HL-60/S4 treated with retinoic acid at 250 ng/mL for 4 days and 3 days (cell line): ENCODE measurements around the gene CFAP206.
"Not testable (repeated sequence)": the region's sequence is repeated elsewhere in the genome, so short reads cannot be mapped to it uniquely, and the experiment has no call there.

Experiments used
- in situ Hi-C: fragments of 300-500 bp; cut with MboI; formaldehyde crosslinking; loops from 2 replicates; pipeline ENCODE4 v1.7.0; 2022; ENCODE audit warnings: low sequenced_read_pairs

Gene CFAP206

GRCh38 chr6:87419266-87419665 is 11.5 kb downstream of the CFAP206 start:
- in situ Hi-C loops = no loop called here

DNA sequence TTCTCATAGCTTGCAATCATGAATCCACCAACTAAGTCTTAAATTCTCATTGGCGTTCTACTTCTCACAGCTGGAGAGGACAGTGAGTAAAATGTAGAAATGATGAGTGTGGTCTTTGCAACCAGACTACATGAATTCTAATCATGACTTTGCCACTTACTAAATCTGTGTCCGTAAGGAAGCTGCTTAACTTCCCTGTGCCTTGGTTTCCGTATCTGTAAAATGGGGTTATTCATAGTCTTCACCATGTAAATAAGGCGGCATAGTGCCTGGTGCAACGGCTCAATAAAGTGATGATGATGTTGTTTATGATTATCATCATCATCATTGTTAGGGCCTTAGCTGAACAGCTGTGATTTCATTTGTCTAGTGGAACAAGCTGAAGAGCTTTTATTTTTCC is 12.6 kb downstream of the CFAP206 start:
- in situ Hi-C loops = no loop called here

DNA sequence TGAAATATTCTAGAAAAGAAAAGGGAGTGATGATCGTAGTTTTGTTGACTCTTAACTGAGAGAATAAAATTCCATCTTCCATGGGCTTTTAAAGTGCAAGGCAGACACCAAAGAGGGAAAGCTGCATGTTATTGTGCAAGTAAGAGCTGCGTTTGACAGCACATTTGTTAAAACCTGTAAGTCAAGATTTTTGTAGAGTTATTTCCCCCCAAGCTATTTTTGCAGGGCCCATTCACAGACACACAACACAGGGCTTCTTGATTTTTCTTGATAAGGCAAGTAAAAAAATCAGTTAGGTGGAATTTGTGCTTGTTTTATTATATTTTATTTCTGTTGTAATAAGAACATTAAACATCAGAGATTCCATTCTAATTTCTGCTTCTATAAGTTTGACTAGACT is 13.8 kb downstream of the CFAP206 start:
- in situ Hi-C loops = no loop called here

DNA sequence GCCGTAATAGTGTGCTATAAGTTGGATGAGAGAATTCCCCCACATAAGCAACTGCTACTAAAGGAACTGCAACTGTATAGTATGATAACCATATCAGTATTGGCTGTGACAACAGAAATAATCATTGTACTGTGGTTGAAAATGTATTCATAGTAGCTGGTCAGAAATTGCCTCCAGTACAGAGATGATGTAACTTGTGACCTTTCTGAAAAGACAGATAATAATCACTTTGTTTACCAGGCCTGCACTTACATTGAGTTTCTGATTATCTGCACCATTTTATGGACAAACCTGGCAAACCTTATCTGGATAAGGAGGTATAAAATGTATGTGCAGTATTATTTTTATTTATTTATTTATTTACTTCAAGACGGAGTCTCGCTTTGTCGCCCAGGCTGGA is 19.0 kb downstream of the CFAP206 start:
- in situ Hi-C loops = no loop called here

GRCh38 chr6:87430499-87430898 is 22.7 kb downstream of the CFAP206 start:
- in situ Hi-C loops = no loop called here

GRCh38 chr6:87431263-87431662 is 23.5 kb downstream of the CFAP206 start:
- in situ Hi-C loops = no loop called here

- in situ Hi-C loops = no loop called here
These were observed 28.7 kb downstream of the CFAP206 start for GRCh38 chr6:87436435-87436834.

- in situ Hi-C loops = no loop called here
These were observed 33.9 kb downstream of the CFAP206 start for GRCh38 chr6:87441711-87442110.

DNA sequence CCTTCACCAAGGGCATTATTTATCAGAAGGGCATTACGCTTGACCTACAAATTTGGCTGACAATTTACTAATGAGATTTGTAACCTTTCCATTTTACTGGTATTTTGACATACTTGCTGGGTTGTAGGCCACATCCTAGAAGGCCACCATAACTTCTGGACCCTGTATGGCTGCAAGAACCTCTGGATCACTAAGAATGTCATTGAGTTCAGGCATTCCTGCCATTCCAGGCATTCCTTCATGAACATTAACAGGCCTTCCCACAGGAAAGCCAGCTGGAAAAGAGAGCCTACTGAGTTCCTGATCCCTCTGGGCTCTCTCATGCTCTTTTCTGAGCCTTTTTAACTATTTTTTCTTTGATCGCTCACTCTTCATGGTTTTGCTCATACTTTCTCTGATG is 36.6 kb downstream of the CFAP206 start:
- in situ Hi-C loops = no loop called here

DNA sequence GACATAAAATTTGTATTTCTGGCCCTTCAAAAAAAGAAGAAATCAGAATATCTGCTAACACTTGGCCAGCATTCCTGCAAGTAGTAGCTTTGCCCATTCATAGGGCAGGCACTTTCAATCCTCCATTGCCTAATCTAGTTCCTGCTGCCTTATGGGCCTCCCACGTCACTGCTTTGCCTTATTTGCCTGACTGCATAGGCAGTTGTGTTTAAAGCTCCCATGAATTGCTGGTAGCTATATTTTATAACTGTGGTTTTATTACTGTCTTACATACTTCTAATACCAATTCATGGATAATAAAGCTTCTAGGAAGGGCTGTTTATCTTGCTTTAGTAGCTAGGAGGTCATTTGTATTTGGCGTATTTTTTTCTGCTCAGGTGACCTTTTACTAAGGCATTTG is 57.3 kb downstream of the CFAP206 start:
- in situ Hi-C loops = no loop called here

DNA sequence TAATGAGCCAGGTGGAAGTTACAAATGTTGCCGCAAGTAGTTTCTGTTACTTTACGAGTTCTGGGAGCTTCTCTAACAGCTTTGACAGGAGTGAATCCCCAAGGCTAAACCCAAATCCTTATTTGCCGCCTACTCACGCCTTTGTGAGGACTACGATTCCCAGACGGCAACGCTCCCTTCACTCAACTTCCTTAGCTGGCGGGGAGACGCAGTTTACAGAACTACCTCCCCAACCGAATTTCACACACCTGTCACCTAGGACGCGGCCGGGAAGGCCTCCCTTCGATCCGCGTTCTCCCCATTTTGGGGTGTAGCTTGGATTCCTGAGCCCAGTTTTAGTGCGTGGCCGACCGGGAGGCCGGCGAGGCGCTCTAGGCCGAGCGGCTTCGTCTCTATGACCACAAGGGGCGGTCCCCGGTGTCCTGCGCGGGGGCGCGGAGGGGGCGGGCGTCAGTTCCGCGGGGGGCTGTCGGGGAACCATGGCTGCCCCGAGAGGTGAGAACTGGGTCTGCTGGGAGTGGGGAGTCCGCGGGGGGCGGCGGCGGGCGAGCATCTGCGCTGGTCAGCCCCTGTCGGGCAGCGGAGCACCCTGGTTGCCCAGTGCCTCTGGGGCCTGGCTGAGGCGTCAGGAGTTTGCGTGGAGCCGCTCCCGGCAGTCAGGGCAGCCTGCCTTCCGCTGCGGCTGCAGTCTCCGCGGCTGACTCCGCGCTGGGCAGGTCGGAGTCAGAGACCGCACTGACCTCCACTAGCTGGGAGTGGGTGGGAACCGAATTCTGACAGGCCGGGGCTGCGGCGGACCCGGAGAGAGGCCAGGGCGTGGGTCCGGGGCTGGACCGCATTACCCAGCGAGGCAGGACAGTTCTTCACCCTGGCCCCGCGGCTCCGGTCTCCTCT is 65.0 kb downstream of the CFAP206 start, which contains the start of gene SLC35A1:
TSS of gene SLC35A1 (plus strand) at position 450 of the 894 bp plus-strand sequence. CDS start at position 480, 30 bp downstream.
- in situ Hi-C loops = no loop called here

DNA sequence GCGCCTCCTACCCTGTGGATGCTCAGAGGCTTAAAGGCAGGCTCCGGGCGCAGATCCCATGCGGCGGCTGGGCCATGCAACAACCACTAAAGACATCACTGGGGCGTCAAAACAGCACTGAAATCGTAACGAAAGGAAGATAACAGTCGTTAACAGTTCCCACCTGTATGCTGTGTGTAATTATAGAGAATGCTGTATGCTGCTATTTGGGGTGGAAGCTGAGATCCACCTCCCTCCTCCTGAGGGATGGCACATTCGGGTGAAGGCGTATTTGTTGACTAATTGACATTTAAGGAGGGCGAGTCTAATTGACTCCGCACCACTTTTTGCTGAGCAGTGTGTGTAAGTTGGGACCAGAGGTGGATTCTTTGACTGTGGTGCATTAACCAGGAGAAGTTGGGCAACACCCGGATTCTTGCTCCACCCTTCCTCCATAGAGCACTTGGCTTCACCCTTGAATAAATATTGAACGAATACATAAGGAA is 65.7 kb downstream of the CFAP206 start:
- in situ Hi-C loops = no loop called here

- in situ Hi-C loops = no loop called here
These were observed 74.2 kb downstream of the CFAP206 start for GRCh38 chr6:87481931-87482330.

- in situ Hi-C loops = no loop called here
These were observed 74.6 kb downstream of the CFAP206 start for GRCh38 chr6:87482366-87482765.

DNA sequence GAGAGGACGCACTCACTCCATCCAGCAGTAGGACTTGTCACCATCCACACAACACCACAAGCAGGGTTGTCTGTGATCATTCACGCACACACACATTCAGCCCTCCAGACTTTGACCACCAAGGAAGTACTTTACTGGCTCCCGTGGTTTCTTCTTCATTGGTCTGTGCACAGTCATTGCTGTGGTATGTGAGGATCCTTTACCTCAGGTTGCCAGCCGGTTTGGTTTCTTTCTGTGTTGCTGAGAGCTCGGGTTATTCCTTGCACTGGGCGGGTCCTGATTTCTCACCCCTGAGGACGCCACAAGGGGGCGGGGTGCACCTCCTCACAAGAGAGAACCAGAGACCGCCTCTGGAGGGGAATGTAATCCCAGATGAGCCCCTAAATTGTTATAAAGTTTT is 76.2 kb downstream of the CFAP206 start:
- in situ Hi-C loops = no loop called here

DNA sequence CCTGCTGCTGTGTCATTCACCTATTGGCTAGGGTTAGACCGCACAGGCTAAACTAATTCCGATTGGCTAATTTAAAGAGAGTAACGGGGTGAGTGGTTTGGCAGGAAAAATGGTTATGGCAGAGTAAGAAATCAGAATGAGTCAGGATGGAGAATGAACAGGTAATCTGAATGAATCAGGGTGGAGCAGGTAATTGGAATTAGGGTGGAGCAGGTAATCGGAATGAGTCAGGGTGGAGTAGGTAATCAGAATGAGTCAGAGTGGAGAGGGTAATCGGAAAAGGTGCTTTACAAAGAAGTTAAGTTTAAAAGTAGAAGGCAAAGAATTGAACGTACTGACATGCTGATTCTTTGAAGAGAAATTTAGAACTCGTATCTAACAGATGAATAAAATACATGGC is 76.7 kb downstream of the CFAP206 start:
- in situ Hi-C loops = no loop called here

DNA sequence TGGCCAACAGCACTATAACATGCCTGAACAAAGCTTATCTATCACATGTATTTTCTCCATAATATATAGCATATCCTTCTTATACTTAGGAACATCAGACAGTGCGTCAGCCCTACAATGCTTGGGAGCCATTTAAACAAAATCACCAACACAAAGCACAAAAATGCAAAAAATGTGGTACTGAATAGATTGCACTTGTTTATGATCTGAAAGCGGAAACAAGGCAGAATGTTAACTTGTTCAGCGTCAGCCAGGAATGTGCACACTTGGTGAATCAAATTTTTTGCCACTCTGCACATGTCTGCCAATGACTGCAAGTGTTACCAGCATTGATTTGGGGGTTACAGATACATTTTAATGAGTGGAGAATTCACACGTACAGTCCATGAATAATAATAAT is 79.8 kb downstream of the CFAP206 start:
- in situ Hi-C loops = no loop called here

DNA sequence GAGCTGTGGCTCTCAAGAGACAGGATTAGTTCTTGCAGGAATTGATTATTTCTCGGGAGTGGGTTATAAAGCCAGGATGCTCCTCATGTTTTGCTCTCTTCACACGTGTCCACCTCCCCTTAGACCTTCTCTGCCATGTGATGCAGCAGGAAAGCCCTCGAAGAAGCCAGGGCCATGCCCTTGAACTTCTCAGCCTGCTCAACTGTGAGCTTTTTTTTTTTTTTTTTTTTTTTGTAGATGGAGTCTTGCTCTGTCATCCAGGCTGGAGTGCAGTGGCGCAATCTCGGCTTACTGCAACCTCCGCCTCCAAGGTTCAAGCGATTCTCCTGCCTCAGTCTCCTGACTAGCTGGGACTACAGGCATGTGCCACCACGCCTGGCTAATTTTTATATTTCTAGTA is 81.6 kb downstream of the CFAP206 start:
- in situ Hi-C loops = not testable (repeated sequence)

GRCh38 chr6:87494761-87495422 is 87.1 kb downstream of the CFAP206 start:
- in situ Hi-C loops = no loop called here

DNA sequence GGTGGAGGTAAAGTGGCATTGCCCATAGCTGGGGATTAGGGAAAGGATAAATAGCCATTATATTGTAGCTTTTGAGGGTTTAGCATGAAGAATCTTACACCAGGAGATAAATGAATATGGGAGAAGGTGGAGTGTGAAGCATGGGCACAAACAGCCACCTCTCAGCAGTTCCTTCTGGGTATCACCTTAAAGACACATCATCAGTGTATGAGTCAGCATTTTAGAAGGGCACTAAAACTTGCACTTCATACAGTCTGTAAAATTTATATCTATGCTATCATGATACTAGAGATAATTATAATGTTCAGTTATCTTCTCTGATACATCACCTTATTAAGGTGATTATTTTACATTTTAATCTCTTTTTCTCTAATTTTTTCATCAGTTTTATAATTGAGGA is 90.3 kb downstream of the CFAP206 start:
- in situ Hi-C loops = no loop called here

GRCh38 chr6:87501809-87502572 is 94.2 kb downstream of the CFAP206 start:
- in situ Hi-C loops = no loop called here
